GM19239 (cell line): Measurements from ENCODE around the gene DIS3L.
"Not testable (repeated sequence)": the region's sequence is repeated elsewhere in the genome, so short reads cannot be mapped to it uniquely, and the experiment has no call there.

ENCODE experiments used
- DNase-seq: peaks from one replicate; pipeline ENCODE4 v3.0.0; 2011; ENCODE audit warnings: low spot score; ENCODE audit not compliant: insufficient read length
- FAIRE-seq: peaks from 2 replicates; lab custom pipeline; 2011; peaks lifted over from hg19 to GRCh38; lab: Jason Lieb, UNC

Gene DIS3L

DNA sequence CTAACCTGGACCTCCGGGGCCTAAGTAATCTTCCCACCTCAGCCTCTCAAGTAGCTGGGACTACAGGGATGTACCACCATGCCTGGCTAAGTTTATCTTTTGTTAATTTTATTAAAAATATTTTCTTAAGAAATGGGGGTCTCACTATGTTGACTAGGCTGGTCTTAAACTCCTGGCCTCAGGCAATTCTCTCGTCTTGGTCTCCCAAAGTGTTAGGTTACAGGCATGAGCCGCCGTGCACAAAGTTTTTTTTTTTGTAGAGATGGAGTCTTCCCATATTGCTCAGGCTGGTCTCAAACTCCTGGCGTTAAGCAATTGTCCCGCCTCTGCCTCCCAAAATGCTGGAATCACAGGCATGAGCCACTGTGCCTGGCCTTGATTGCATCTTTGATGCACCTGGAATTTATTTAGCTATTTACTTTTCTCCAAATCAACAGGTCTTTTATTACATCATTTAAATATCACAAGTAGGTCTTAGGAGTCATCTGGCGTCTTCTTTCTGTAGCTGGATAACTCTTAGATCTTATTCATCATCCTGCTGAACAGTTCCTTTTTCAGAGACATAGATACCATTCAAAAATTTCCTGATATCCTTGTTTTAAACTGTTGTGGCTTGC lies 85.6 kb downstream of the DIS3L start:
- no peak for DNase-seq
- no peak for FAIRE-seq

GRCh38 chr15:66381376-66381775 lies 88.0 kb downstream of the DIS3L start:
- DNase-seq, FAIRE-seq: not testable (repeated sequence)
